Activated T-cell treated with anti-CD3 and anti-CD28 coated beads for 24 hours (primary cell): ENCODE measurements around the gene OSBP2.

Source experiments
- DNase-seq: peaks from one replicate; pipeline ENCODE4 v3.0.0-alpha.2; 2020; ENCODE audit warnings: low read depth

Gene OSBP2

DNA sequence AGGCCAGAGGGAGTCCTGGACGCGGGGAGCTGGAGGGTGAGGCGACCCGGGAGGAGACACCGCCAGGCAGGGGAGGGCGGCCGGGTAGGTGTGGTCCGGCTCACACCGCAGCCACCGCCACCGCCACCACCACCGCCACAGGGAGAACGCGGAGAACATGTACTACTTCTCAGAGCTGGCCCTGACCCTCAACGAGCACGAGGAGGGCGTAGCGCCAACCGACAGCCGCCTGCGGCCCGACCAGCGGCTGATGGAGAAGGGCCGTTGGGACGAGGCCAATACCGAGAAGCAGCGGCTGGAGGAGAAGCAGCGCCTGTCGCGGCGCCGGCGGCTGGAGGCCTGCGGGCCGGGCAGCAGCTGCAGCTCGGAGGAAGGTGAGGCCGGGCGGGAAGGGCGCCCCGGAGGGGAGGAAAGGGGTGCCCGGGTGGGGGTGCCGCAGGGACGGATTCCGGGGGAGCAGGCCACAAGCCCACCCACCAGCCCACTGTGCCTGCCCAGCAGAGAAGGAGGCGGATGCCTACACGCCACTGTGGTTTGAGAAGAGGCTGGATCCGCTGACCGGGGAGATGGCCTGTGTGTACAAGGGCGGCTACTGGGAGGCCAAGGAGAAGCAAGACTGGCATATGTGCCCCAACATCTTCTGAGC is 211.1 kb downstream of the OSBP2 start:
- no peak for DNase-seq

DNA sequence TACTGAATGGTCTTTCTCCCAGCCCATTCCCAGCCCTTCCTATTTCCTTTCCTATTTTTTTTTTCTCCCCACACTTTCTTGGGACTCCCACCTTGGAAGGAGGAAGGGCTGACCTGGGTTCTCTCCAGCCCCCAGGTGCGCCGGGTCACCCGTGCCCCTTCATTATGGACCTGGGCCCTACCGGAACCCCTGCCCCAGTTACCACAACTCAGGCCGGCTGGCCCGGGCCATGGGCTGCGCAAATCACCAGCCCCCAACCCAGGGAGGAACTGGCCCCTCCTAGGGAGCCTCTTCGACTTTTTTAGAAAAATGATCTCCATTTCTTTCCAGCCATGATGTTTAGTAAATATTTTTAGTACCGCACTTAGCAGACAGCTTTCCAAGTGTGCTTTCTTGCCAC is 211.7 kb downstream of the OSBP2 start:
- DNase-seq = no peak

DNA sequence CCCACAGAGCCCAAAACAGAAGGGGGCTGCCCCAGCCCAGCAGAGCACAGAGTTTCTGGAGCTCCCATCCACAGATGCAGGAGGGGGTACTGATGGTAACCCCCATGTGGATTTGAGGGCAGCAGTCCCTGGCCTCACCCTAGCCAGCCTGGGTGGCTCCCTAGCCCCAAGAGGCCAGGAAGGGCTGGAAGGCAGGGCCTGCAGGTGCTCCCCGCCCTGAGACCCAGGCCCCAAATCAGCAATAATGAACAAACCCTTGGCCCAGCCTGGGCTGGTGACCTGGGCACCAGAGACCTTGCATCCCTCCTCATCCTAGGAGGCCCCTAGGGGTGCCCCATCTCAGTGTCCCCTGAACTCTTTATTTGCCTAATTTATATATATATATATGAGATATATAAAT is 212.3 kb downstream of the OSBP2 start:
- no peak for DNase-seq

DNA sequence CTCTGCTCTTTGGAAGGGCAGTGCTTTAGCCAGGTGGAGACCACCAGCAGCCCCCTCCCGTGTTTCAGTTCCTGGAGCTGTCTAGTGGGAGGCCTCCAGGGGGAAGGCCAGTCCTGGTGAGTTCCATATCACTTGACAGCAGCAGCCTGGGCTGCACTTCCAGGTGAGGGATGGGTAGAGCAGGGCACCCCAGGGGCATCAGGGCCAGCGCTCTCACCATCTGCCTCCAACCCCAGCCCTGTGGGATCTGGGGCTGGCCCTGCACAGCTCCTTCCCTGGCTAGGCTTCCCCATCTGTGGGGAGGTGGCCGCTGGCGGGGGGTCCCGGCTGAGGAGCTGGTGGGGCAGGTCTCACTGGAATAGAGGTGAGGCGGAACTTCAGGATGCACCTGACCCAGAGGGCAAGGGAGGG is 213.4 kb downstream of the OSBP2 start:
- DNase-seq = no peak

DNA sequence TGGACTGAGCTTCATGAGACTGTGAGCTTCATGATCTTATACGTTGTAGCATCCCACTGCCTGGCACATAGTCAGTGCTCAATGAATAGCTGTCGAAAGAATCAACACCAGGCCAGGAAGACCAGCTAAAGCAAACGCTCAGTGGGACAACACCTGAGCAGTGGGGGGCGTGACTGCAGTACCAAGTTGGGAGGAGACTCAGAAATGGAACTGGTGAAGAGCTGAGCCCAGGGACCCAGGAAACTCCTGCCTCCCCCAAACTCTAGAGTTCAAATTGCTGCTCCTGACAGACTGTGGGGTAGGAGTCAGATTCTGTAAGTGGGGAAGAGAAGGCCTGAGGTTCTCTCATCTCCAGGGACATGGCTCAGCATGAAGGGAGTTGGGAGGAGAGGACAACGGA is 214.6 kb downstream of the OSBP2 start:
- DNase-seq = no peak

DNA sequence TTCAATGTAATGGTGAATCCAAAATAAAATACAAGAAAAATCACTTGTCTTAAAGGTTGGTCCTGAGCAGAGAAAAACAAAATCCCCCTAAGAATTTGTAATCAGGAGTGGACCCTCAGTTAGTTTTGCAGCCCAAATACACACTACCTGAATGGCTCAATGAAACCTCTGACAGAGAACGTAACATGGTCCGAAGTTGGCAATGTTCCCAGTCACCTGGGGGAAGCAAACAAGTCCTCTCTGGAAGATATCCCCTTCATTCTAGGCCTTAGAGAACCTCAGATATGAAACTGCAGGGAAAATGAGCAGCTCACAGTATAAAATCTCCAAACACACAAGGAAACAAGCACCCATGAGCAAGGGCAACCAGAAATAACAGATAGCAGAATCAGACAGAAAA is 215.7 kb downstream of the OSBP2 start:
- DNase-seq = no peak

DNA sequence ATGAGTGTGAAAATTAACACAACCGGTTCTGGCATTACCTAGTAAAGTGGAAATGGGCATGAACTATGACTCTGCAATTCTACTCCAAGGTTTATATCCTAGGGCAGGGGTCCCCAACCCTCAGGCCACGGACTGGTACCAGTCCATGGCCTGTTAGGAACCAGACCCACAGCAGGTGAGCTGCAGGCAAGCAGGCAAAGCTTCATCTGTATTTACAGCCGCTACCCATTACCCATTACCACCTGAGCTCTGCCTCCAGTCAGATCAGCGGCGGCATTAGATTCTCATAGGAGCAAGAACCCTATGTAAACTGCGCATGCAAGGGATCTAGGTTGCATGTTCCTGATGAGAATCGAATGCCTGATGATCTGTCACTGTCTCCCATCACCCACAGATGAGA is 224.1 kb downstream of the OSBP2 start:
- no peak for DNase-seq

DNA sequence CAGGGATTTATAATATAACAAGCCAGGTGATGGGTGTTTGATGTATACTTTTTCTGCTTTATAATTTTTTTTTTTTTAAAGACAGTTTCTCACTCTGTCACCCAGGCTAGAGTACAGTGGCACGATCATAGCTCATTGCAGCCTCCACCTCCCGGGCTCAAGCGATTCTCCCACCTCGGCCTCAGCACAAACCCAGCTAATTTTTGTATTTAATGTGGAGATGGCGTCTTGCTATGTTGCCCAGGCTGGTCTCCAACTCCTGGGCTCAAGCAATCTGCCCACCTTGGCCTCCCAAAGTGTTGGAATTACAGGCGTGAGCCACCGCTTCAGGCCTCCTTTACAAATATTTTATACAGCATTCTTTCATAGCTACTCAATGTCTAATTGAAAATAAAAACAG is 225.3 kb downstream of the OSBP2 start:
- no peak for DNase-seq

DNA sequence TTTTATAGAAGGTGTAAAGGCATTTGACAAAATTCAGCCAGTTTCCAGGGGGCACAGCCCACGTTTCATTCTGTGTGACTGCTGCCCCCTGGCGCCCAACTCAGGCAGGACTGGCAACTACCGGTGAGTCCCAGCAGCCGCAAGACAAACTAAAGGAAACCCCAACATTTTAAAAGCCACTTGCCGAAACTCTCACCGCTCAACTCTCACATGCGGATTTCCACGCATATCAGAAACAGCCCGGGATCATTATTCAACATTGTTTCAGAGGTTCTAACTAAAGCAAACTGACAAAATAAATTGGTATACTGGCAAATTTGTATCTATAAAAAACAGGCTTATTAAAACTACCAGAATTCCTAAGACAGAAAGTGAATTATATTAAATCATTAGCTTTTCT is 225.7 kb downstream of the OSBP2 start:
- peak; percentile 78 for DNase-seq

DNA sequence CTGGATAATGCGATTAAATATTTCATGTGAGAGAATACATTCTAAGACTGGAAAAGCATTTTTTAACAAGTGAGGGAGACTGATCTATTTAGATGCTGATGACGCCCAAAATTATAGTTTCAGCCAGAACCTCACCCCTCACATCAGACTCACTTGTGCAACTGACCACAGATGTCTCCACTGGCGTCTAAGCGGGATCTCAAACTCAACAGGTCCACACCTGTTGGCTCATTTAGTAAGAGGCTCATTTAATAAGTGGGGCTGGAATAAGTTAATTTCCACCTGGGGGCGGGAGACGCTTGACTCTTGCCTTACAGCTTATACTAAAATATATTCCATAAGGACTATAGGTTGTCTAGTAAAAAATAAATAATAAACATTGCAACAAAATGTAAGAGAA is 226.4 kb downstream of the OSBP2 start:
- DNase-seq = no peak

DNA sequence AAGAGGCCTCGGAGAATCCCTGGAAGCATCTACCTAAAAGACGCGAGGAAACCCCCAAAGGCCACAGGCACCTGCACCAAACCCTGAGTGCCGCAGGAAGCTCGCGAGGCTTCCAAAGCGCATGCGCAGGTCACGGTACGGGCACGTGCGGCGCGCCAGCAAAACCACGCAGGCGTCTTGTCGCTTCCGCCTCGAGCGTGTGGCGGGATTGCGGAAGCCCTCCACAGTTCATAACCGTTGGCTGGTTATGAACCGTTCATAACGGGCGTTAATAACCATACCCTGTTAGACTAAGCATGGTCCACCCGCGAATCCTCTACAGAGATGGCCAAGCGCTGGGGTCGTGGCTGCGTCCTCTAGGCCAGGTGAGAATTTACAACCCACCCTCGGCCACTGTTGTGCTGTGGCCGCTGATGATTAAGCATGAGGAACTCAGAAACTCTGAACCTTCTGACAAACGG is 227.5 kb downstream of the OSBP2 start:
- peak; percentile 80 for DNase-seq

DNA sequence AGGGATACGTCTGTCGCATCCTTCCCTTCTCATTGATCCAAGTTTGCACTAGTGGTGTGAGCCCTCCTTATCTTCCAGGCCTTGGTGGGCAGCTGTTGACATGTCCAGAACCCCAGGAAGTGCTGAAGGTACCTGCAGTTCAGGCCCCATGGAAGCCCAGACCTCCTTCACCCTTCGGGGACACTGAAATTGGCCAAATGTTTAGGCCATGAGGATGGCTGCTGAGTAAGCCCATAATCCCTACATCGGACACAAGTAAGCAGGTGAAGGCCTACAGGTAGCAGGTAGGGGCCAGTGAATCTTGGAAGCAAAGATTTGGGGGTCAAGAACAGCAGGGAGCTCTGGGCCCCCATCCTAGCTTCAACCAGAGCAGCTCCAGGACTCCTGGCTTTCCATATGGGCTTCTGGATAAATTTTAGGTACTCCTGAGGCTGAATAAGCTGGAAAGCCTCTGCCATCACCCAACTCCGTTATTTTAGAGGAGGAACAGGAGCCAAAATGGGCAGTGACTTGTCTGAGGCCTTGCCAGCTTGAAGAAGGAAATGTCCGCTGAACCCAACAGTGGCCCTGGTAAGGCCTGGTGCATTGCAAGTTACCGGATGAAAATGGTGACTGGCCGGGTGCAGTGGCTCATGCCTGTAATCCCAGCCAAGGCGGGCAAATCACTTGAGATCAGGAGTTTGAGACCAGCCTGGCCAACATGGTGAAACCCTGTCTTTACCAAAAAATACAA is 228.7 kb downstream of the OSBP2 start:
- DNase-seq = no peak

DNA sequence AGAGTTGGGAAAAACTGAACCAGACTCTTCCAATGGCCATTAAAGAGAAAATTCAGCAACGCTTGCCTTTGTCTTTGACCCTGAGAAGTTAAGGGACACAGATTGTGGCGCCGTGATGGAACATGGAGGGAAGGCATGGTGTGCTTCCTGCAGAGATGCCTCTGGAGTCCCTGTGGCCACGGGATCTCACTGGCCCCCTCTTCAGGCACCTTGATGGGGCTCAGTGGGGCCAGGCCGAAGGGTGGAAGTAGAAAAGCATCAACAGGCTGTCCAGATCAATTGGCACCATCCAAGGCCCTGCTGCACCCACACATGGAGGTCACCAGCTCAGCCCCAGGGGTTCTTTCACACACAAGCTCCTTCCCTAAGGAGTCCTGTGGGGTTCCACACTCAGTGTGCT is 231.0 kb downstream of the OSBP2 start:
- no peak for DNase-seq

DNA sequence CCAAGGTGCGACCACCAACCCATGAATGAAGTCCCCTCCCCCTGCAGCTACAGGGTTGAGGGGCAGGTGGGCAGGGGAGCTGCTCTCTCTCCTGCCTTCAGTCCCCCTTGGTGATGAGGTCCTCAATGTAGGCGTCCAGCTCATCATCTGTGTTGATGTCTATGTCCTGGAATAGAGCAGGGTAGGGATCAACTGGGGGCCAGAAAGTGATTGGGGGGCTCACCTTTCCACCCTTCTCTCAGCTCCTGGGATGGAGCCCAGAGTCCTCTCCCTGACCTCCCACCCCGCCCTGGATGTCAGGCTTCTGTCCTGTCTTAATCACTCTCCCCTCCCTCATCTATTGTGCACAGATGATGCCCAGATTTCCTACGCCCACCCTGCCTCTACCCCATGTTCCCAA is 232.0 kb downstream of the OSBP2 start:
- DNase-seq = no peak

DNA sequence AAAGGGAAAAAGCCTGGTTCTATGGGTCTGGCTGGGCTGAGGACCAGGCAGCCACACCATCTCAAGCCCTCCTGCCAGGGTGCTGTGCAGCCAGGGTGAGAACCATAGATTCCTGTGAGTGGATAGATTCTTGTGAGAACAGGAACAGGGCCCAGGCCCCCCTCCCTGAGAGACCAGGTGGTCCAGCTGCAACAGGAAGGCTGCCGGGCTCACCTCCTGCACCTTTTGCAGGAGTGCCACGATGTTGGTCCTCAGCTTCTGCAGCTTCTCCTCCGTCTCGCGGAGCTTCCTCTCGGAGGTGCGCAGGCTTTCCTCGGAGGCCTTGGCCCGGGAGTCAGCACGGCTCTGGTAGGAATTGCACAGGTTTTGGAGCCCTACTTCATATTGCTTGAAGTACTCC is 233.1 kb downstream of the OSBP2 start:
- DNase-seq = no peak

DNA sequence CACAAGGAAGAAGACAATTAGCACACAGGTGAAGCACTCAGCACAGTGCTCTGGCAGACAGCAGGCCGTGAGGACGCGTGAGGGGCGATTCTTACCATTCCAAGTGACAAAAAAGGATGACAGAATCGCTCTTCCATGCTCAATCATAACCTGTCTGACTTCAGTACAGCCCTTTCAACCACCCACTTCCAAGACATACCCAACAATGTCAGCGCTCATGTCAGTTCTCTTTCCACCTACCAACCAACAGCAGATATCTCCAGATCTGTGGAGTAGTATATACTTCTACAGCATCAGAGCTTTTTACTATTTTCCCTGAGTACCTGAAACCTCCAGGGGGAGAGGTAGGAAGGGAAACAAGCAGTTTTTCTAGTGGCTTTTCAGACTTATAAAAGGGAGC is 233.7 kb downstream of the OSBP2 start:
- no peak for DNase-seq

DNA sequence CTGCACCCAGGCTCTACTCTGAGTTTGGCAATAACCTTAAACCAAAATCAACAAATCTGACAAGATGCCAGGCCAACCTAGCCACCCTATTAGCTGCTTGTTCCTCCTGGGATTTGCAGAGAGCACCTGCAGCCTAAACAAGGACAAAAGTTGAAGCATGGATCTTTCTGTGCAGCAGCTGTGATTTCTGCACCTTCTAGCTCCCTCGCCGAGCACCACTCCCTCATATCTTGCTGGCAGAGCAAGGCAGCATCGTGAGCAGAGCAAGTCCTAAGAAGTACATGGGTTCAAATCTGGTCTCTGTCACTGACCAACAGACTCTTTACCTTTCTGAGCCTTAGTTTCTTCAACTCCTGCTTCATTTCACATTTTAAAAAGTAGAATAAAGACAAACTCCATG is 235.6 kb downstream of the OSBP2 start:
- no peak for DNase-seq

DNA sequence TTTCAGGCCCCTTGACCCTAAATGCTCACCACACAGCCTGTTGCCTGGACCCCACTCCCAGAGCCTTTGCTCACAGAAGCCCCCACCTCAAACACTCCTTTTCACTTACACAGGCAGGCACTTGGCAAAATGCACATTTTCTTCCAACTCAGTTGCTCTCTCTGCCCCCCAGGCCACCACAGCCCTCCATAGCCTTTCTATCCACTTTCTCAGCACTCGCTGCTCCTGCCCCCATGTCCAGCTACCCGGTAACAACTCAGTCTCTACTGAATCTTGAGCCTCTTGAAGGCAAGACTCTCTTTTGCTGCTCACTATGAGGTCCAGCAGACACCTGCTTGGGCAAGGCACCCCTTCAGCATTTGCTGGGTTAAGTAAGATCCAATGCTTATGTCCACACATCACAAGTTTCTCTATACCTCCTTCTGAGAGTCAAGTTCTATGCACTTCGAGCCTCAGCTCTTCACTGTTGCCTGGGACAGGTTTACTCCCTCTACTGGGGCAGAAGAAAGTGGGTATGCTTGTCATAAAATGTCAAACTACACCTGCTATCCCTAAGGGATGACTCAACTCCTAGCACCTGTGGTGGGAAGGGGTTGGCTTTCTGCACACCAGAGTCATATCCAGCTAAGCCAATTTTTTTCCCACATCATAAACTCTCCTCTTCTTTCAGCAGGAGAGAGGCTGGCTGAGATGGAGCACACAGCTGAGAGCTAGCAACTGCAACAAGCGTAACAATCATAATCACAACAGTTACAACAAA is 237.0 kb downstream of the OSBP2 start:
- no peak for DNase-seq

DNA sequence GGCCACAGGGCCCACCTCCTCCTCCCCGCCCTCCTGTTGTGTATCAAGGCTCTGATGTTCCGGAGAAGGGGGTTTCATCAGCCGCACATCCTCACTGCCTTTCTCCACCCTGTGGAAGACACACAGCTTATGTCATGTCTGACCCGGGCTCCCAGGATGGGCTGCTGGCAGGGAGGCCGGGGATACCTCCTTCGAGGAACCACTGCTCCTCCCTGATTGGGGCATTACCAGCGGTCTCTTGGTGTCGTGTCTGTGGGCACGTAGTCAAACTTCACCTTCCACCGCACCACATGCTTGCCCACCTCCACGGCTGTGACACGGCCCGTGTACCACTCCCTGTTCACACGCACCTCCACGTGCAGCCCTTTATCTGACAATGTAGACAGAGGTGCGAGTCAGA is 238.0 kb downstream of the OSBP2 start:
- no peak for DNase-seq

DNA sequence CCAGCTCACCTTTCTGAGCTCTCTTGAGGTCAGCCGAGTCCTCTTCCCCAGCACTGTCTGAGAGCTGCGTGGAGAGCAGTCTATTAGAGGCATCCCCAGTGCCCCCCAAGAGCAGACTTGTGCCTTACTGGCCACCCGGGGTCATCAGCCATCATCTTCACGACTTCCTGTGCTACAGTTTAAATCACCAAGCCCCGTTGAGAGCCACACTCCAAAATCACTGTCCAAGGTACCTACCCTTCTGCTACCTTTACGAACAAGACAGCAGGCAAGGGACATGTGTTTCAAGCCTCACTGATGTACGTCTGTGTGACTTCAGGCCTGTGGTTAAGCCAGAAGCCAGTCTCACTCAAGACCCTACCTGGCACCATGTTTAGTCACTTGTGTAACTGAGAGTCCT is 238.8 kb downstream of the OSBP2 start:
- no peak for DNase-seq

DNA sequence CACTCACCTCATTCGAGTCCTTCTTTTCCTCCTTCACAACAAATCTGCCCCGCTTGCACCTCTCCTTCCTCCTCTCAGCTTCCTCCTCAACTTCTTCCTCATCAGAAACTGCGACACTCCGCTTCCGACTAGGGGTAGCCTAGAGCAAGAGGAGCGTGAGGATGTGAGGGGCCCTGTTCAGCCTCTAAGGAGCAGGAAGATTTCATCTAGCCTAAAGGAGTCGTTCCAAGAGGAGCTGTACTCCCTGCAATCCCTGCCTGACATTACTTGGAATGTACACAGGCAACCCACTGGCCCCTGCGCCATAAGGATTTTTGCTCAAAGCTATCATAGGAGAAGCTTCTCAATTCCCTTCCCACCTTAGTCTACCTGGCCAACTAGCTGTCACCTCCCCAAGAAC is 239.4 kb downstream of the OSBP2 start:
- DNase-seq = no peak

DNA sequence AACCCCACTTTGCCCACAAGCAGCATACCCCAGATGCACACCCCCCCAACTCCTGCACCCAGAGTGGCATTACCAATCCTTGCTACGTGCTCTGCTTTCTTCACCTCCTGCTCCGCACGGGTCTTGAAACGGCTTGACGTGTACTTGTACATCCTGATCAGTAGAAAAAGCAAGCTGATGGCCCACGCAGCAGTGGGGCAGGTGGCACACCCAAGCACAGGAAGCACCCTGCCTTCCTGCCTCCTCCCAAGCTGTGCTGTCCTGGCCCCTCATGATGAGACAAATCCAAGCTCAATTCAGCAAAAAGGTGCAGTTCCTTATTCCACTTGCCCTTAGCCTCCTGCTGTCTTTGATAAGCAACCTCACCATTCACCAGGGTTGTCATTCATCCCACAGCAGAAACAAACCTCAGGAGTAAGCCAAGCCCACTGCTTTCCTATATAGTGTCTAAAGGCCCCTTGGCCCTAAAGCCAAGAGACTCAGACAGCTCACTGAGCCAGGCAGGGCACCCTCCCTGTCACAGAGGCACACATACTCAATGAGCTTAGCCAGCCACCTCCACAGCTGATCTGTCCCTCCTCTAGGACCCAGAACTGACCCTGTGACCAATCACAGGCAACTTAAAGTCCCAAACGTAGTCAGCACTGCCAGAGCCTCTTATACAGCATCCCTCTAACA is 246.2 kb downstream of the OSBP2 start:
- DNase-seq = peak; percentile 27

DNA sequence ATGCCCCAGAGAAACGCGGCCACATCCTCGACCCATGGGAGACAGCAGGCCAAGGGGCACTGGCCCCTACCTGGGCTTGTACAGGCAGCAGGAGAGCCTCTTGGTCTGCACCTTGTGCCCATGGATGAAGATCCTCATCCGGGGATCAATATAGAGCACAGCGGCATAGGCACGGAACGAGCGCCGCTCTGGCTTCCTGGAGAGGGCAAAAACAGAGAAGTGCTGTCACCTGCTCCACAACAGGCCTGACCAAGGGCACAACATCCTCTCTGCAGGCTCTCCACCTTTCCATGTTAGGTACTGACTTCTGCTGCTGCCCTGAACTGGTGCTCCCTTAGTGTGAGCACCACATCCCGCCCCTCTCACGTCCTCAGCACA is 246.7 kb downstream of the OSBP2 start:
- no peak for DNase-seq
